LoVo (cell line): ENCODE results near the gene NIPAL4.

Source experiments
- DNase-seq: peaks from one replicate; pipeline ENCODE4 v3.0.0-alpha.2; 2016; ENCODE audit warnings: low spot score

The NIPAL4 gene

GRCh38 chr5:157486221-157486681, 26.2 kb downstream of the NIPAL4 start:
- no peak for DNase-seq

DNA sequence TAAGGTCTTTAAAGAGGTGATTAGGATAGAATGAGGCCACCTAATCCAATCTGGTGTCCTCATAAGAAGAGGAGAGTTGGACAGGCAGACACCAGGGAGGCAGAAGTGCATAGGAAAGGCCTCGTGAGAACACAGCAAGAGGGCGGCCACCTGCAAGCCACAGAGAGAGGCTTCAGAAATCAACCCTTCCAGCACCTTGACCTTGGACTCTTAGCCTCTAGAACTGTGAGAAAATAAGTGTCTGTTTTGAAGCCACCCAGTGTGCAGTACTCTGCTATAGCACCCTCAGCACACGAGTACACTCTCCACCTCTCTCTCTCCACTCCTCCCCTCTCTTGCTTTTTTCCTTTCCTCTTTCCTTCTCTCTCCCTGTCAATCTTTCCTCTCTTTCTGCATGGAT, 26.8 kb downstream of the NIPAL4 start:
- no peak for DNase-seq

DNA sequence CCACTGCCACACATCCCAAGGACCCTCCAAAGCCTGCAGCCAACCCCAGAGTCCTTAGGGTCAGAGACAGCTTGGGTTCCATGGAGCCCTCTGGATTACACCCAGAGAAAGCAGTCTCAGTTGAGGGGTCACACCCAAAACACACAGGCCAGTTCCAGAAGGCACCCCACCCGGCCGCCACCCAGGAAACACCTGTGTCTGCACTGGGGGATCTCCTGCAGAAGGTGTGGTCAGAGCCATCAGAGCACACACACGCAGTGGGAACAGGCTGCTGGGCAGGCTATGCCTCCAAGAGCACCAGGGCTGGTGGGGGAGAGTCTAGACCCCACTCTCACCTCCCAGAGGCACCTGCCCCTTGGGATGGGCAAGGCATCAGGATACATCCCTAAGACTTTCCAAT, 27.3 kb downstream of the NIPAL4 start:
- no peak for DNase-seq

DNA sequence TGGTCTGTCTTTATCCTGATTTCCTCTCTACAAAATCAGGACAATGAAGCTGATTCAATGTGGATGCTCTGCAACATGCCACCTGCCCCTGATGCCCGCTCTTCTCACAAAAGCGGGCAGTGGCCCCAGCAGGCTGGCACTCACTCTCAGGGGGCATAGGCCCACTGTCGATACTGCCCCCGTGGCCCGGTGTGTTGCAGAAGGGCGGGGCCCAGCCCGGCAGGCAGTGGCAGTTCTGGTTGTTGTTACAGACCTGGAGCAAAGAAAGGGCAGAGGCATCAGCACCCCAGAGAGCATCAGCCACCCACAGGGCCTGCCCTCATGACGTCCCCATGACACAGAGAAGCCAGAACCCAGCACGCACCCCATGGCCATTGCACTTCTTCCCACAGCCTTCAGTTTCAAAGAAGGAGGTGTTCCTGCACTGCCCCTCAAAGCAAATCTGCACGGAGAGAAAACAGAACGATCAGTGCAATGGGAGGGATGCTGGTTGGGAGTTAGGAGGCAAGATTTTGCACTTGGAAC, 31.5 kb downstream of the NIPAL4 start:
- no peak for DNase-seq

DNA sequence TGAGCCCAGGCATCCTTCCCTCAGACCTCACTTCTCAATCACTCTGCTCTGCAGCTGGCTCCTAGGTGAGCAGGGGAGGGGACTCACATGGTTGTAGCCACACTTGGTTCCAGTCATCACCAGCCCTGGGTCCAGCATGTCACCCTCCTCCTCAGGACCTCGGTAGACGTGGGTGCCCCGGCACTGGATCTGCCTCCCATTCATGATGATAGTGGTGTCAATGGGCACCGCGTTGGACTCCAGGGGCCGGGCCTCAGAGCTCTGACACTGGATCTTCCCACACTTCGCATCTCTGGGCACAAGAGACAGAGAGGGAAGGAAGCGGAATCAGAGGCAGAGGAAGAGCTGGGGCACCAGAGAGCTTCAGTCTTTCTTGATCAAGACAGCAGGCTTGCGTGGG, 32.9 kb downstream of the NIPAL4 start:
- DNase-seq, result no peak

- DNase-seq, result no peak
Measured at GRCh38 chr5:157494178-157494832, 34.3 kb downstream of the NIPAL4 start.

- DNase-seq, result no peak
Measured at GRCh38 chr5:157496864-157497263, 36.9 kb downstream of the NIPAL4 start.

DNA sequence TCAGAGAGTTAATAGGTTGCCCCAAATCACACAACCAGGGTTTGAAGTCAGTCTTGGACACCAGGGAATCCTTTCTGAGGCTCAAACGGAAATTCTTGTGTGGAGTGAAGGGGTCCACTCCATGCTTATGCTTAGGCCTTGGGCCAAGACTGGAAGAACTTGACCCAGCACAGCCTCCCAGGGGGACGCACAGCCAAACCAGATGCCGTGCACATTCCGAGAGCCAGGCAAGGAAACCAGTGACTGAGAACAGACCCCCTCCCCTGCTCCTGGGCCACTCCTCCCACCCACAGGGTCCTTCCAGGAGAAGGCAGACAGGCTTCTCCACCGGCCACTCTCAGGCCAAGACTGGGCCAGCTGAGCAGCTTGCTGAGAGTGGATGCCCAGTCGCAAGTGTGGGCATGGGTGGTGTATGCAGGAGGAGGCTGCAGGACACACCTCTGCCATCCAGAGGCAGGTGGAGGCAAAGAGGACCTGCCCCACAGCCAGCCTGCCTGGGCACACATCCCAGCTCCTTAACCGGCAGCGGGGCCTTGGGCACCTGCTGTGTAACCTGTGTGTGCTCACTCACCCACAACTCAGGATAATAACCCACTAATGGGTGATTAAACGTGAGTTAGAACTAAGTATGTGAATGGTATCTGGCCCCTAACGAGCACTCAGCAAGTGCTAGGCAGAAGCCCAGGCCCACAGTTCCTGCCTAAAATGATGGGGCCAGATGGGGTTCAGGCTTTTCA, 38.0 kb downstream of the NIPAL4 start:
- DNase-seq, result no peak

DNA sequence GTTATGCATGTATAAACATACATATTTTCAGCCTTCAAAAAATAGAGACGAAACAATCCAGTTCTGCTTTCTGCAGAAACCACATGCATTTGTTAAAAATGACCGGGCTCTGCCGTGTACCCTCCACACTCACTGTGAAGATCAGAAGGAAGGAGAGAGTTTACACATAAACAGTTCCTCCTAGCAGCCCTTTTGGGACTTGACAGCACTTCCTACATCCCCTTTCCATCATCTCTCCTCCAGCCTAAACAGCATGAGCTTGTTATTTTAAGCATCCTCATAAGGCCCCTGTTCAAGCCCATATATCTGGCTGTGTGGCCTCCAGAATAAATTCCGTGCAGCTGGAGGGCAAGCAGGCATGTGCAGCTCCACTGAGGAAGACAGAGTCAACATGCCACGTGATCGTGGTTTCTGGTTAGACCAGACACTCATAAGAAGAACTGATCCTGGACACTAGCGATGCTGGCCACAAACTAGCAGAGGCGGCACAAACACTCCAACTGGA, 42.2 kb downstream of the NIPAL4 start:
- no peak for DNase-seq

DNA sequence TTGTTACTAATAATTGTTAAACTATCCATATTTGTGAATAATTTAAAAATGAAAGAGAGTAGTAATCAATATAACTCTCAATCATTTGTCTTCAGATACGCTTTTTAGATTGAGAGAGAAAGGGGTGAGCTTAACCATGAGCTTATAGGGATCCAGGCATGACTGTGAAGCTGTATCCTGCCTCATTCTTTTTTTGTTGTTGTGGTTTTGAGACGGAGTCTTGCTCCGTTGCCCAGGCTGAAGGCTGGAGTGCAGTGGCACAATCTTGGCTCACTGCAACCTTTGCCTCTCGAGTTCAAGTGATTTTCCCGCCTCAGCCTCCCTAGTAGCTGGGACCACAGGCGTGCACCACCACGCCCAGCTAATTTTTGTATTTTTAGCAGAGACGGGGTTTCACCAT, 44.0 kb downstream of the NIPAL4 start:
- no peak for DNase-seq

GRCh38 chr5:157505496-157505895, 45.5 kb downstream of the NIPAL4 start:
- DNase-seq, result no peak

- DNase-seq, result no peak
Measured at GRCh38 chr5:157506066-157506590, 46.1 kb downstream of the NIPAL4 start.

DNA sequence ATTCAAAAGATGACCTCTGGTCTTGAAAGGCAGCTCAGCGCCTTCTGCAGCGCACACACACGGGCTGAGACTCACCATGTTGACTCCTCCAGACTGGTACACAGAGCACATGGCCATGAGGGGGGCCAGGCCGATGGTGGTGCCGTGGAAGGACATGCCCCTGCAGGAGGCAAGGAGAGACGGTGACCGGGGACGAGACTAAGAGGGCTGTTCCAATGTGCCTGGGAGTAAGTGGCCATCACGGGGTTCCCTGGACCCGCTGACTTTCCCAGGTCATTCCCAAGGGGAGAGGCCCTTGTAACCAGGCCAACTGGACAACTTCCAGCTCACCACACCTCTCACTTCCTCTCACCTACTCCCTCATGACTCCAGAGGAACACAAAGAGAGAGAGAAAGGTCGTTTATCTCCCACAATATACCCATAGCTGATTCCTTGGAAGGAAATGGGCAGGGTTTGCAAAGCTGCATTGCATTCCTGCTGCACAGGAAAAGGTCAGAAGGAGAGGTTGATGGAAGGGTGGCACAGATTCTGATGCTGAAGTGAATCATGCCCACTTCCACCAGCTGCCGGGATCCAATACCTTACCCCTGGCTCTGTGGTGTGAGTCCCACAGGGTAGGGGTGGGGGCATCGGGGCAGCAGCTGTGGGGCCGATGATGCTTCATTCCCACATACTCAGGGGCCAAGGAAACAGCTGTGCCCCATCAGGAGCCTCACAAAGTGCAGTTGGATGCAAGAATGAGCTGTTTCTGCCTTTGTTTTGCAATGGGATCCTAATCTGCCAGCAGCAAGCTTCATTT, 47.2 kb downstream of the NIPAL4 start:
- peak; percentile 31 for DNase-seq

- DNase-seq, result no peak
Measured at GRCh38 chr5:157509093-157509492, 49.1 kb downstream of the NIPAL4 start.

DNA sequence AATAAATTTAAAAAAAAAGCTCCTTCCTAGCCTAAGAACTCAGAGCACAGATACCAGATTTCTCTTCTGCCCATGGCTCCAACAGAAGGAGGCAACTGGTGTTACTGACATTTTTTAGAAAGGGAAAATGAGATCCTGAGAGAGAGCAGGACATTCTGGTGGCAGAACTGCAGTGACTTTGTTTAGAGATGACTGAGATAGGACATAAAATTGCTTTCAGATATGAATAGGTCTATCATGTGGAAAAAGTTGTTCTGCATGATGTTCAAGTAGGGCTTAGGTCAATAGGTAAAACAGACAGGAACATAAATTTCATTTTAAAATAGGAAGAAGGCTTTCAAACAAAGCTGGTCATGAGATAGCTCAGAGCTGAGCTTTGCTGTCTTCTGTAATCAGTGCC, 49.6 kb downstream of the NIPAL4 start:
- no peak for DNase-seq

DNA sequence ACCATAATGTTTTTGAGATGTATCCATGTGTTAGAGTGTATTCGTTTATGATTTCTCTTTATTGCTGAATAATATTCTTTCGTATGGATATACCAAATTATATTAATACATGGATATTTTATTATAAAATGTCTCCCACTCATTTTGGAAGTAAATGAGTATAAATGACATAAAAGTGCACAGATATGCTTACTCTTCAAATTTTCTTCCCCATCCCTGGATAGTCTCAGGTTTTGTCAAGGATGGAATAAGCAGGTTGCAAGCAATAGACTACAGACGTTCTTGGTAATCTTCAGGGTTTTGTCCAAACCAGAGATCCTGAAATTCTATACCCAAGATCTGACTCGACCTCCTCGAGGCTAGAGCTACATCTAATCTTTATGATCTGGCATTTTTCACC, 50.7 kb downstream of the NIPAL4 start:
- DNase-seq, result no peak

- peak; percentile 25 for DNase-seq
Measured at GRCh38 chr5:157511651-157512644, 51.9 kb downstream of the NIPAL4 start.

DNA sequence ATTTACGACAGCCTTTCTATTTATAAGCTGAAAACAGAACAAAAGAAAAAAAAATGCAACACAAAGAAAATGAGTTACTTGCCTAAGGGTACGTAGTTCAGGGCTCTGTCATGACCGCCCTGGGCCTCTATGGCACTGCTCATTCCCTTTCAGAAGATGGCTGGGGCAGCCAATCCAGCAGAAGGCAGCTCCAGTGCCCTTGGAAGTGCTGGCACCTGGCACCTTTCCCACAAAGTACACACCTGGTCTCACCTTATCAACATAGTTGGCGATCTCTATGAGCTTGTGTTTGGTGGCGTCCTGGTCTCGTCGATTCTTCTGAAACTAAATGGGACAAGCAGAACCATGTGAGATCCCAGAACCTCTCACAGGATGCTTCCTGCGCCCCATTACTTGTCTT, 53.2 kb downstream of the NIPAL4 start:
- no peak for DNase-seq

DNA sequence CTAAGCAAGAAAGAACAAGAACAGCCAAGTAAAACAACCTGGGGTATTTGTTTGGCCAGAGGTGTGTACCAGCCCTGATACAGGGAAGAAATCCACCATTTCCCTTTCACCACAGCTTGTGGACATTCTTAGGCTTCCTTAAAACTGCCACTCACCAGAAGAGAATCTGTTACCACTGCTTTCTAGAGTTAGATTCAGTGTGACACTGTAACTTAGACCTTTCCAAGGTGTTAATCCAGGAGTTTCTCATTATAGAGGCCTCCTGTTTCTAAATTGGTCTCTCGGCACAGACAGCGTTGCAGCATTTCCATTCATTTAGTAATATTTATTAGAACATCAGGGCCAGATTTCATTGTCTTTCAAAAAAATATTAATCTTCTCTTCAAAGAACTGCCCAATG, 55.0 kb downstream of the NIPAL4 start:
- DNase-seq, result no peak

DNA sequence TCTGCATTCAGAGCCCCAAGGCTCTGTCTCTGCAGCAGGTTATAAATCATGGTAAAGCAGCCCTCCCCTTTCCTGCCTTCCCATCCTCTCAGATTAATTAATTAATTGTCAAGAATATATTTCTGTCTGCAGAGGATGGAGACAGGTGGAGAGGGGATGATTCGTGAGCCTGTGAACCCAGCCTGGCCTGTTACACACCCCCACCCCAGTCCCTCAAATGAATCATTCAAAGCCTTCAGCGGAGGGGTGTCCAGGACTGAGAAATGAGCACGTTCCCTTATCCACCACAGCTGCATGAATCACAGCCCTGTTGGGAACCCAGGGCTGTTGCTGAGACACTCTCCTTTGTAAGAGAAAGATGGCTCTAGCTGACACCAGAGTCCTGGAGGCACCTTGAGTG, 56.0 kb downstream of the NIPAL4 start:
- no peak for DNase-seq
